Measurements from ENCODE around the gene PCSK6. TPM values are rescaled to one million over a fixed set of nuclear protein-coding genes. Genes with fewer than 3 reads are reported as not detected.

Gene PCSK6
- total RNA-seq, 1 donor from 2014 or later: 16.6 TPM

- ATAC-seq (no peak), DNase-seq (no peak)
- no peaks in the 10 kb centered on the region for H3K4me1 ChIP-seq
- H3K4me3 ChIP-seq: no peak overlapping the region
- TF ChIP-seq CTCF (IDR thresholded peaks at IDR 0.05): no peak
- intact Hi-C loops (cut with DNase I): no loop called here
- no peaks in the 10 kb centered on the region for H3K9me3 ChIP-seq
- no peaks in the 10 kb centered on the region for H3K36me3 ChIP-seq
- no peaks in the 10 kb centered on the region for H3K27me3 ChIP-seq
- H3K27ac ChIP-seq: no peak overlapping the region
Observed at GRCh38 chr15:101480613-101481380, 8.7 kb downstream of the PCSK6 start.

DNA sequence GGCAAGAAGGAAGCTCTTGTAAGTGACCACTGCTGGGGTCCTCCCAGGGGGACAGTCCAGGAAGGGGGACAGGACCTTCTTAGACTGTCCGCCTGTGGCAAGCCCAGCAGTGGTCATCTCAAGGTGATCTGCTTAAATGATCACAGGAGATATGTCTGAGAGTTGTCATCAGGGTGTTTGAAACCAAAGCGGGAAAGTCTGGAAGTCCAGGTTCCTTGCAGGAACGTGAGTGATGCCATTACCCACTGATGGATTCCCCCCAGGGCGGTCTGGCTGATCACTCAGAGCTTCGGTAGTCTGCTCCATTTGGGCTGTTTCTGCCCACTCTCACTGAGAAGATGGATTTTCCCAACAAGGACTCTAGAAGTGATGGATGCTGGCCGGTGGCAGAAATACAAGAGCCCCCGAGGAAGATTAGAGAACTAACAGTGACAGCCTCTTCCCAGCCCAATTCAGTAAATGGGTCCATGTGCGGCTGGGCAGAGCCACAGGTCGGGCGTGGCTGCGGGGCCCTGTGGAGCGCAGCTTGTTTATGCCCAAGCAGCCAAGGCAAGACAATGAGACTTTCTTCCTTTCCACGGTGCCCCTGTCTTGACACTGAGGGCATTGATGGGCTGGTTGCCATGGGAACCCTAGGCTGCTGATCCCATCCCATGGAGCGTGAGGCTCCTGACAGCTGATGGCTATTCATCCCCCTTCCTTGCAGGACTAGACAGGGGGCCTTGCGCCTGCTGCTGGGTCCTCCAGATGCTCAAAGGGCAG, 9.5 kb downstream of the PCSK6 start:
- ATAC-seq: no peak
- Histone ChIP-seq H3K4me3 (no peak overlapping the region), H3K27ac (no peak overlapping the region), H3K4me1 (no peaks in the 10 kb centered on the region), H3K27me3 (no peaks in the 10 kb centered on the region), H3K36me3 (no peaks in the 10 kb centered on the region), H3K9me3 (no peaks in the 10 kb centered on the region)
- no peak for DNase-seq
- intact Hi-C loops (cut with DNase I): no loop called here
- no peak for TF ChIP-seq CTCF (IDR thresholded peaks at IDR 0.05)

DNA sequence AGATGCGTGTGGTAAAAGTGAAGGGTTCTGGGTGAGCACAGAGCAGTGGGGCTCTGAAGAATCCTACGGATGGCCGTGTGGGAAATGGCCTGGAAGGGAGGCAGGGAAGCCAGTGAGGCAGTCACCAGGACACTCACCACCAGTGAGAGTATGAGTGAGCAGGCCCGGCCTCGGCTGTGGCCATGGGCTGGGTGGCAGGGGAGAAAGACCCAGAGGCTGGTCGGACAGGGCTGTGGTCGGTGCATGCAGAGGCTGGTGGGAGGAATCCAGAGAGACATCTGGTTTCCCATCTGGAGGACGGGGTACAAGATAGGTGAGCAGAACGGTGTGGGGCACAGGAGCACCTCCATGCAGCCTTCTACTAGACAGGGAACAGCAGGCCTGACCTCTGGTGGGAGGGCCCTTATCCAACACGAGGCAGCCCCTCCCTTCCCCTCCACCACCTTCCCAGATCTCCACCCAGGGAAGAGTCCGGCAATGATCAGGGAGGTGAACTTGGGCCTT, 10.1 kb downstream of the PCSK6 start:
- DNase-seq: no peak

DNA sequence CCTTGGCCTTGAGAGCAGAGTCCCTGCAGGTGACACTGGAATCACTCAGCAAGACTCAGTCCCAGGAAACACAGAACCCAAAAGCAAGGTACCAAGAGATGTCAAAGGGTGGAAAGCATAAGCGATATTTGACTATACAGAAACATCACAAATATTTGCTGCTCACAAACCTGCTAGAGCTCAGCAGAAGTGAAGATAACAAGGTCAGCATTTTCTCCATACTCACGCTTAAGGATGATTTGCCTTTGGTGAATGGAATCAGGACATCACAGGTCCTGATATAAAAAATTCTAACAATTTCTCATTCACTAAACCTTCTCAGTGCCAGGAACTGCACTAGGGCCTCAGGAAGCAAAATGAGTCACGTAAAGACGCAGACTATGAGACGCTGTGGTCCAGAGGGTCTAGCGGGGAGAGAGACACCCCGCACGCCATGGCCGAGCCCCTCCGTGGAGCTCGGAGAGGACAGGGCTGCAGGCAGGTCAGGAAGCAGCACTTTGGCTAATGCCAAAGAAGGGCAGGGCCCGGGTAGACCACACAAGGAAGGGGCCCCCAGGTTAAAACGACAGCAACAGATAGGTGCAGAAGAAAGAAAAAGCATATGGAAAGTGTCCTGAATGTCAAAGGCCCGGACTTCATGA, 10.7 kb downstream of the PCSK6 start:
- ATAC-seq (no peak), DNase-seq (no peak)
- H3K4me1 ChIP-seq: no peaks in the 10 kb centered on the region
- H3K36me3 ChIP-seq: no peaks in the 10 kb centered on the region
- H3K27me3 ChIP-seq: no peaks in the 10 kb centered on the region
- H3K9me3 ChIP-seq: no peaks in the 10 kb centered on the region
- no peak overlapping the region for H3K27ac ChIP-seq
- TF ChIP-seq CTCF (IDR thresholded peaks at IDR 0.05): no peak
- intact Hi-C loops (cut with DNase I): no loop called here
- no peak overlapping the region for H3K4me3 ChIP-seq

More for the DNA sequence above, 10.1 kb downstream of the PCSK6 start:
- H3K9me3 ChIP-seq: no peaks in the 10 kb centered on the region
- no peaks in the 10 kb centered on the region for H3K4me1 ChIP-seq
- no peaks in the 10 kb centered on the region for H3K36me3 ChIP-seq
- no peak for TF ChIP-seq CTCF (IDR thresholded peaks at IDR 0.05)
- intact Hi-C loops (cut with DNase I): no loop called here
- H3K27ac ChIP-seq: no peak overlapping the region
- ATAC-seq: no peak
- no peak overlapping the region for H3K4me3 ChIP-seq
- H3K27me3 ChIP-seq: no peaks in the 10 kb centered on the region

- H3K36me3 ChIP-seq: no peaks in the 10 kb centered on the region
- TF ChIP-seq CTCF (IDR thresholded peaks at IDR 0.05): no peak
- no peak overlapping the region for H3K27ac ChIP-seq
- DNase-seq (no peak), ATAC-seq (no peak)
- H3K4me1 ChIP-seq: no peaks in the 10 kb centered on the region
- H3K4me3 ChIP-seq: no peak overlapping the region
- intact Hi-C loops (cut with DNase I): no loop called here
- no peaks in the 10 kb centered on the region for H3K27me3 ChIP-seq
- H3K9me3 ChIP-seq: no peaks in the 10 kb centered on the region
Observed at GRCh38 chr15:101477851-101478362, 11.6 kb downstream of the PCSK6 start.
